GM12872 (cell line): ENCODE measurements around the gene CDKN2D.

Experiments used
- TF ChIP-seq, protein P1 (sequence below): IDR thresholded peaks from 3 replicates; pipeline ENCODE4 v1.5.1; 2011; ENCODE audit warnings: low read depth, mild to moderate bottlenecking, low read length, moderate library complexity; ENCODE audit not compliant: insufficient read depth

Gene CDKN2D

DNA sequence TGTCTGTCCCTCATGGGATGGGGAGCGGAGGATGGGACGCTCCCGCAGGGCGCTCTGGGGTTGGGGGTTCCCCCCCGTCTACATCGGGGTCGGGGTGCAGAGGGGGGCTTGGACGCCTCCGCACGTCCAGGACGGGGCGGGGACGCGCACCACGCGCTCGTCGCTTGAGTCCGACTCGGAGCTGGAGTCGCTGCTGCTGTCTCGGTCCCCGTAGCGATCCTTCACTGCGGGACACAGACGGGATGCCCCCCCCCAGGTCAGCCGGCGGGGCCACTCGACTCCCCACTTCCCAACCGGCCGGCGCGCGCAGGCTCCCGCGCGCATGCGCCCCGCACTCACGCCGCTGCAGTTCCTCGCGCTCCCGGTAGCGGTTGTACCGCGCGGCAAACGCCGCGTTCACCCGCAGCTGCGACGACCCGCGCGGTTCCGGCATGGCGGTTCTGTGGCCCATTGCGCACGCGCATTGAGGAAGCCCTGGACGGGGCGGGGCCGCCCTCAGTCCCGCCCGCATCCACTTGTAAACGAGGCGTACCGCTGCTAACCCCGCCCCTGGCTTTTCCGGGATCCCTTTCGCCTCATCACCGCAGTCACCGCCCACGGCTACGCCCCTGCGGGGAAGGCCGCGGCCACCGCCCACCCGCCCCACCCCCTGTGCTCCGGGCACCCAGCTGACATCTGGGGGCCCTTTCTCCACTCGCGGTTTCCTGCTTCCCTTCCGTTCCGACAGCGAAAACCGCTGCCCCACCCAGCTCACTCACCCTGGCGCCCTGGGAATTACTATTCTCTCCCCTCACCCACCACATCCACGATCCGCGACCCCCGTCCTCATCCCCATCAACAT lies 3.0 kb downstream of the CDKN2D start, which contains the start of gene KRI1:
TSS of gene KRI1 (minus strand) at position 444 of the 841 bp plus-strand sequence. CDS start at position 433, 11 bp downstream.
- TF ChIP-seq, protein P1, sequence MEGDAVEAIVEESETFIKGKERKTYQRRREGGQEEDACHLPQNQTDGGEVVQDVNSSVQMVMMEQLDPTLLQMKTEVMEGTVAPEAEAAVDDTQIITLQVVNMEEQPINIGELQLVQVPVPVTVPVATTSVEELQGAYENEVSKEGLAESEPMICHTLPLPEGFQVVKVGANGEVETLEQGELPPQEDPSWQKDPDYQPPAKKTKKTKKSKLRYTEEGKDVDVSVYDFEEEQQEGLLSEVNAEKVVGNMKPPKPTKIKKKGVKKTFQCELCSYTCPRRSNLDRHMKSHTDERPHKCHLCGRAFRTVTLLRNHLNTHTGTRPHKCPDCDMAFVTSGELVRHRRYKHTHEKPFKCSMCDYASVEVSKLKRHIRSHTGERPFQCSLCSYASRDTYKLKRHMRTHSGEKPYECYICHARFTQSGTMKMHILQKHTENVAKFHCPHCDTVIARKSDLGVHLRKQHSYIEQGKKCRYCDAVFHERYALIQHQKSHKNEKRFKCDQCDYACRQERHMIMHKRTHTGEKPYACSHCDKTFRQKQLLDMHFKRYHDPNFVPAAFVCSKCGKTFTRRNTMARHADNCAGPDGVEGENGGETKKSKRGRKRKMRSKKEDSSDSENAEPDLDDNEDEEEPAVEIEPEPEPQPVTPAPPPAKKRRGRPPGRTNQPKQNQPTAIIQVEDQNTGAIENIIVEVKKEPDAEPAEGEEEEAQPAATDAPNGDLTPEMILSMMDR: peak; percentile 54; the same call in 2 of the 3 replicates

DNA sequence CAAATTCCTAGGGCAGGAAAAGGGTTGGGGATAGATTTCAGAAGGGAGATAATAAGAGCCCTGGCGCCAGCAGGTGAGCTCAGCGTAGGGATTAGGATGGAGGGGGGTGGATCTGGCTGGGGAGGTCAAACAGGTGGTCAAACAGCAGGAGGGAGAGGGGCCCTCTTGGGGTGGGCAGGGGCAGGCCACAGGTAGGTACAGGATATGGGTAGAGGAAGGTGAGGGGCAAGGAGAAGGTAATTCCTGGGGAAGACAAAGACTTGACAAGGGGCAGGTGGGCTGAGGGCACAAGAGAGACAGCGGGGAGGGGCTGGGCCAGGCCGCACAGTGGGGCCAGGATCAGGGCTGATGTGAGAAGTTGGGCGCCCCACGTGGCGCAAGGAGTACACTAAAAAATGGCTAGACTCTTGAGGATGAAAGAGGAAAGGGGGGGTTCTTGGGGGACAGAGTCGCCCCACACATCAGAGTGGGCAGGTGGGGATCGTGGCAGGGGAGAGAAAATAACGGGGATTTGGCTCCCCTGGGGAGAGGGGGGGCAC lies 3.7 kb downstream of the CDKN2D start:
- TF ChIP-seq, protein P1: peak; percentile 53

DNA sequence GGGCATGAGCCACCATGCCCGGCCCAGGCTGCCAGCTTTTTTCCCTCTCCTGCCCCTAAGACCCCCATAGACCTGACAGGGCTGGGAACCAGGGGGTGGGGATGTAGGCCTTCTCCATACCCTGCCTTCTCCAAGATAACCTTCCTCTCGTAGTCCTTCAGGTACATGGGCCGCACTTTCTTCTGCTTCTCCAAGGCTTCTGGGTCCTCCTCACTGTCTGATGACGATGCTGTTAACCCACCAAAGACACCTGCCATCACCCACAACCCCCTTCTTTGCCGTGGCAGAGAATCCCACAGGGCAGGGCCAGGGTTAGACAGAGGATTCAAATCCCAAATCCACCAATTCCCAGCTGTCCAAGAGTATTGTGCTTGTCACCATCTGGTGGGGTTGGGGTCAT lies 6.2 kb downstream of the CDKN2D start:
- TF ChIP-seq, protein P1: no peak

DNA sequence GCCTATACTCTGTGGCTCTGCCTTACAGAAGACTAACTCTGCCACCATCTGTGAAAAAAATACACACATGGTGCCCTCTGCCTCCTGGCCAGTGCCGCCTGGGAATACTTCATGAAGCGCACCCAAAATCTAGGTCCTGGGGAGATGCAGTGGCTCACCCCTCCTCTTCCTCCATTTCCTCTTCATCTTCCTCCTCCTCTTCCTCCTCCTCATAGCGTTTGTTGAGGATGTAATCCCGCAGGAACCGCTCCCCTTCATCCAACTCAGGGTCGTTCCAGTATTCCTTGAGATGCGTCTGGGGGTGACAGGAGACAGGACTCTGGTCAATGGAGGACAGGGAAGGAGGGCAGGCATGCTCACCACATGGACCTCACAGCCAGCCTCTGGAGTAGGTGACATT lies 8.6 kb downstream of the CDKN2D start:
- TF ChIP-seq, protein P1: no peak

DNA sequence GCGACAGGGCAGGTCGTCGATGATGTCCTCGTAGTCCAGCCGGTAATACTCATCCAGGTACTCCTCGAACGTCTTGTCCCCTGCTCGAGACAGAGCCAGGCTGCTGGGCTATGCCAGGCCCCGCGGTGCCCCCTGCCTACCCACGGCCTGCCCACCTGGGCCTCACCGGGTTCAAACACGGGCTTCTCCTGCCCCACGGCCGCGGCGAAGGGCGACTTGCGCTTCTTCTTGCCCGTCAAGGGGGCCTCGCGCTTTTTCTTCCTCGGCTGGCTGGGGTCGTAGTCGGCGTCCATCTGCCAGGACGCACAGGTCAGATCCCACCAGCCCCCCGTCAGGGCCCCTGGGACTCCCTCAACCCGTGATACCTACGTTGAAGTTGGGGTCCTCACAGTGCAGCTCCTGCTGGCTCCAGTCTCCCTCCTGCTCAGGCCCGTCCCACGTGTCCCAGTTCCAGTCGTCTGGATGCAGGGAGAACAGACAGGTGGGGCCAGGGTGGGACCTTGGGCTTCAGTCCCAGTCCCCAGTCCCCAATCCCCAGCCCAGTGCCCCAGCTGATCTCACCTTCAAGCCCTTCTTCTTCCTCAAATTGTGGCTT lies 11.1 kb downstream of the CDKN2D start:
- TF ChIP-seq, protein P1: no peak

DNA sequence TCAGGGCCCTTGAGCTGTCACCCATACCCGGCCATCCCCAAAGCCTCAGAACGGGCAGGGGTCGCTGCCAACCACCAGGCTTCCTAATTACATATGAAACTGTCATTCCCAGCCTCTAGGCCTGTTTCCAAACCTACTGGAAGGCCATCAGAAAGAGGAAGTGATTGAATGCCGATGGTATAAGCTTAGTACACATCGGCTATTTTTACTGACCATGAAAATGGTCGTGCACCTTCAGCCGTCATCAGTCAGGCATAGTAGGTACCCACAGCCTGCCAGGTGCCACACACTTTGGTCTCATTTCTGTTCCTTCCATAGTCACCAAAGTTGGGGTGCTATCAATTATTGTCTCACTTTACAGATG lies 13.2 kb downstream of the CDKN2D start:
- TF ChIP-seq, protein P1: no peak

DNA sequence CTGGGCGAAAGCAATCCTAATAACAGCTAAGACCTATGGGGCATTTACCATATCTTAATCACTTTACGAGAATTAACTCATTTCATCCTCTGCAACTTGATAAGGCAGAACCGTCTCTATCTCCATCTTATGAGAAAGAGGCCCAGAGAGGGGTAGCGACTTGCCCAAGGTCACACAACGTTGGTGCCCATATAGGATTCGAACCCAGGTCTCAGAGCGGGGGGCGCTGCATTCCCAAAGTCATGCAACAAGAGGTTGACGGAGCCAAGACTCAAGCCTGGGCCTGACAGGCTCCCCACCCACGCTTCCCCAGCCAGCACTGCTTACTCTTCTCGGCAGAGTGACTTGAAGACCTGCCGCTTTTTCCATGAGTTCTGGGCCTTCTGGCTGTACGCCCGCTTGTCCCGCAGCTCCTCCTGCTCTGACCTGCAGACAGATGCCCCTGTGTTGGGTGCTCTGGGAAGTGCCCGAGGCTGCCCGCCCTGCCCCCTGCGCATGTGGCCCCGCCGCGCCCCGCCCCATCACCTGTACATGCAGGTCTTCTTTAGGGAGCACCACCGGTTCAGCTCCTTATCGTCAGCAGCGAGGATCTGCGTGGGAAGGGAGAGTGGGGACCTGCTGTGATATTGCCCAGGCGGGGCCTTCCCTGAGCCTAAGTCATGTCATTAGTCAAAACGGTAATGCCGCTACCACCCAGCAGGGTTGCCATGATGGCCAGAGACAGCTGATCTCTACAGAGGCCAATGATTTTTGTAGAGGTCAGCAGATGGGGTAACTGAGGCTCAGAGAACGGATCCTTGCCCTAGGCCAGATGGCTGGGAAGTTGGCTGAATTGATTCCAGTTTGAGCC lies 13.8 kb downstream of the CDKN2D start:
- TF ChIP-seq, protein P1: no peak
